GM03348 (cell line): Measurements from ENCODE around the gene ANKLE1.

ENCODE experiments used
- DNase-seq: peaks from one replicate; pipeline ENCODE4 v3.0.0; 2012; ENCODE audit warnings: low spot score

The ANKLE1 gene

DNA sequence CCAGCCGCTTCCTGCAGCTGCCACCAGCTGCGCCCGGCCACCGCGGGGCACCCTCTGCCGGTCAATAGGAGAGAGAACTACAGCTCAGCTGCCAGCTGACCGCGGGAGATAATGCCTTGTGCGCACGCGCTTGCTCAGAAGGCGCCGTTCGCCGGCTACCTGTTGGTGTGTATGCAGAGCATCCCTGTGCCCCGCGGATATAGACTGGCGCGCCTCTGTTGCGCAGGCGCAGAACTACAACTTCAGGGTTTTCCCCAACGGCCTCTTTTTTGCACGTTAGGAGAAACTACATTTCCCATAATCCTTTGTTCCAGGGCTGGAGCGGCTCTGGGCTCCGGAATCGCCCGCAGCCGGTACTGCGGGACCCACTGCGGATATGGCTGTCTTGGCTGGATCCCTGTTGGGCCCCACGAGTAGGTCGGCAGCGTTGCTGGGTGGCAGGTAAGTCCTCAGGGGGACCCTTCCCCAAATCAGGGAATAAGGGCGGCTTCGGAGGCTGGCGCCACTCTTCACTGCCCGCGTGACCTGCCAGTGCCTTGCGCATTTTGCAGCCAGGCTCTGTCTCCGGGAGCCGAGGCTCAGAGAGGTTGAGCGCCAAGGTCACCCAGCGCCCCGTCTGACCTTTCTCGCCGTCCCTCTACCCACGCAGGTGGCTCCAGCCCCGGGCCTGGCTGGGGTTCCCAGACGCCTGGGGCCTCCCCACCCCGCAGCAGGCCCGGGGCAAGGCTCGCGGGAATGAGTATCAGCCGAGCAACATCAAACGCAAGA lies 24.0 kb downstream of the ANKLE1 start, which contains the start of gene MRPL34:
MRPL34 (plus strand) TSS at position 356 of the 768 bp plus-strand sequence; CDS start at position 377, 21 bp downstream.
- peak; percentile 91 for DNase-seq

DNA sequence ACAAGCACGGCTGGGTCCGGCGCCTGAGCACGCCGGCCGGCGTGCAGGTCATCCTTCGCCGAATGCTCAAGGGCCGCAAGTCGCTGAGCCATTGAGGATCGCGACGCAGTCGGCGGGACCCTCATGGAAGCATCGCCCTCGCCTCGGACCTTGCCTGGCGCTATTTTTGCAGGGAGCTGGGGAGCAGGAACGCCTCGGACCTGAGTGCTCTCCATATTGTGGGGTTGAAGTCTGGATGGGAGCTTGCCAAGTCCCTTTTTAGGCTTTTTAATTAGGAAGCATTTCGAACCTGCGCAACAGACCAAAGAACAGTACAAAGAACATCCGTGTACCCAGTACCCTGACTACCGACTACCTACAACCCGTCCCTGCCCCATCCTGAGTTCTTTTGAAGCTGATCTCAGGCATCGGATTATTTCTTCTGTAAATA lies 24.6 kb downstream of the ANKLE1 start:
- no peak for DNase-seq

DNA sequence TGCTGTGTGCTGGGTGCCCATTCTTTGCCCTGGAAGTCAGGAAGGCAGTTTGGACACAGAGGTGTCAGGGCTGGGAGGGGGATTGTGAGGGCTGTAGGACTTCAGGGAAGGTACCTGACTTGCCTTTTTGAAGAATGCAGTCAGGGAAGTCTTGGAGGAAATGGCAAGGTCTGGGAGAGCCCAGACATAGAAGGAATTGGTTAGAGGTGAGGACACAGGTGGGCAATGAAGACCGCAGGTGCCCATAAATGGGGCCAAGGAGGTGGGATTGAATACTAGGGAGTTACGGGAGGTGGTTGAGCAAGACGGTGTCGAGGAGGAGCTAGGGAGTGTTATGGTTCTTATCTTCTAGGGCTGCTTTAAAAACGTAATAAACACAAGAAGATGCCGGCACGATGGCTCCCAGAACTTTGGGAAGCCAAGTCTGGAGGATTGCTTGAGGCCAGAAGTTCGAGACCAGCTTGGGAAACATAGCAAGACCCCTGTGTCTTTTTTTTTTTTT lies 26.2 kb downstream of the ANKLE1 start:
- DNase-seq: no peak

DNA sequence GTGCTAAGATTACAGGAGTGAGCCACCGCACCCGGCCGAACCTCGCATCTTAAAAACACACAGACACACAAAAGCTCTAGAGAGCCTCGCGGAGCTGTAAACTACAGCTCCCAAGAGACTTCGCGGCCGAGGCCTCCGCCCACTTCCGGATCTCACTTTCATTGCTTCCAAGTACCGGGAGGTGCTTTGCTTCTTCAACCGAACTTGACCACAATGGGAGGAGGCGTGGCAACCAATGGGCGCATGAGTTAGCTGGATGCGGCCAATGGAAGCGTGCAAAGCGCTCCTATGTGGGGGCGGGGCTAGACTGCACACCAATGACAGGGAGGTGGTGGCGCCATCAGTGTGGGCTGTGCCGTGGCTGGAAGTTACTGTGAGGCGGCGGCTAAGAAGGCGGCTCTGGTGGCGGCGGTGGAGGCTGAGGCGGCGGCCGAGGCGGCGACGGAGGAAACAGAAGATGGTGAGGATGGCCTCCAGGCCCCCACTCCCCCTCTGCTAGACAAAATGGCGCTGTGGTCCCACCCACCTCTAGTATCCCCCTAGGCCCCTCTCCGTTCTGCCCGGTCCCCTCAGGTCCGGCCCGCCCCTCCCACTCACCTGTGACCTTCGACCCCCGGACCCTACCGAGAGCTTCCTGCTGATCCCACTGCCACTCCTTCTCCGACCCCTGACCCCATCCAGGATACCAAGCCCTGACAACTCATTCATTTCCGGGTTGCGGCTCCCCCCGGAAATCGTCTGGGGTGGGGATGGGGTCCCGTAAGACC lies 27.7 kb downstream of the ANKLE1 start, which contains the start of gene DDA1:
DDA1 (plus strand) TSS at position 366 of the 767 bp plus-strand sequence; CDS start at position 458, 92 bp downstream.
- peak; percentile 98 for DNase-seq

DNA sequence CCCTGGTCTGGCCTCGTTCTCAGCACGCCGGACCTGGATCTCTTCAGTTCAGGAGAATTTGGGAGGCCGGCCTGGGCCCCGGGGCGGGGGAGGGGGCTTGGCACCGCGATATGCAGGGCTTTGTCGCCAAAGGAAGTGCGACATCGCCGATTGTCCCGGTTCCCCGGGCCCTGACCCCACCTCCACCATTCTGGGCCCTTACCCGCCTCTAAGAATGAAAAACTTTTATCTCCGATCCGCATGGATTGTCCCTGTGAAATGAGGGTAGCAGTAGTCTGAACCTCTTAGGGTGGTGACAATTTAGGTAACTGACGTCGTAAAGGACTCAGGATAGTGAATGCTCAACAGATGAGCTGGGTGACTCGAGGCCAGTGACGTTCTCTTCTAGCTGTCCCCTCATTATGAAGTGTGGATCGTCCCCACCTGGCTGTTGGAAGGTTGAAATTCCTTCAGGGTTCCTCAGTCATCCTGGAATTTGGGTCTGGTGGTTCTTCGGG lies 28.3 kb downstream of the ANKLE1 start:
- DNase-seq: no peak

DNA sequence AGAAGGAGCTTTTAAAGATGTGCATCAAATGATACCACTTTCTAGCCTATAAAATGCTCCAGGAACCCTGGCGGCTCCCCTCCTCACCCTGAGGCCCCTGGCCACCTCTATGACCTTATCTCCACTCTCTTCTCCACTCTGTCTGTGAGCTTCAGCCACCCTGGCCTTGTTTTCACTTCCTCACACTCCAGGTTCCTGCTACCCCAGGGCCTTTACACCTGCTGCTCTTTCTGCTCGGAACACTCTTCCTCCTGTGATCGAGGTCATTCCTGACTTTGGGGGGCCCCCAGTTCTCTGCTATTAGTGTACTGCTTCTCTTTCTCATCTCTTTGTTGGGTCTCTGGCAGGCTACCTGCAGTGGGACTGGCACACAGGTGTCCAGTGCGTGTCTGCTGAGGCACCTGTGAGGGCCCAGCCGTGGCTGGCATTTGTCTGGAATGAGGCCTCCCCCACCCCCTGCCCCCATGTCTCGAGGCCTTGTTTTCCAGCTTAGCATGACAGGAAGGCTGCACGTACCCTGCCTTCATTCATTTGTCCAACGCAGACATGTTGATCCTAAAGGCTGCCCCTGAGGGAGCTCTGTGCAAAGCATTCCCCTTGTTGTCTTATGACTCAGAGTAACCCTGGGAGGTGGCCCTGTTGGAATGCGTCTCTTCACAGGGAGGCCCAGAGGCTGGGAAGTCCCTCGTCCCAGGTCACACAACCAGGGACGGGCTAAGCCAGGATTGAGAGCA lies 29.9 kb downstream of the ANKLE1 start:
- DNase-seq: peak; percentile 40

DNA sequence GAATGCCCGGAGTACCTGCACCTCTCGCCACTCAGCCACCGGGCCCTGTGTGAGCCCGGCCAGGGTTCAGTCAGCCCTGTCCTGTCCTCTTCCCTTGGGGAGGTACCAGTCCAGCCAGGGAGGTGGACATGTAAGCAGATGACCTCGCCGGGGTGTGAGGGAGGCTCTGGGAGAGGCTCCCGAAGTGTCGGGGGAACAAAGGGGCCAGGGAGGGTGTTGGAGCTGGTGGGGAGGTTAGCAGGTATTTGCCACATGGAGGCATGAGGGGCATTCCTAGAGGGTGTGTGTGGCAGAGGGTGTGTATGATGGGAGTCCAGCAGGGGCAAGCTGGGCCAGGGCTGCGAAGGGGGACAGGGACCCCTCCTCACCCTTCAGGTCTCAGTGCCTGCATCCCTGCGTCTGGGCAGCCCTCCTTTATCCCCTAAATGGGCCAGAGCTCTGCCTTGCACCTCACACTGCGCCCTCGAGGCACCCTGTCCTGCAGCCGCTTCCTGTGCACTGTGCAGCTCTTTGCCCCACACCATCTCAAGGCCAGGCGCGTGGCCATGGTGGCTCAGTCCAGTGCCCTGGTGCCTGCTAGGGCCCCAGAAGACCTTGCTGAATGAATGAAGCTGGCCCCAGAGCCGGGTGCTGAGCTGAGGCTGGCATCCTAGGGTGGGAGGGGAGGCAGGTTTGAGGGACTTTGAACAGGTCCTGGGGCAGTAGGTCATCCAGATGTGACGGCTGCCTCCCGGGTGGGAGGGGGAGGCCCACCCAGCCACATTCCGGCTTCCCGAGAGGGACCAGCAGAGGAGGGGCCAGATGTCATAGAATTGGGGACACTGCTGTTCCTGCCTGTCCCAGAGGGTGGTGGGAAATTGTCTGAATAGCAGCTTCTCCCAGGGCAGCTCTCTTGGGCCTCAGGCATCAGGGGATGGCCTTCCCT lies 30.8 kb downstream of the ANKLE1 start:
- no peak for DNase-seq

DNA sequence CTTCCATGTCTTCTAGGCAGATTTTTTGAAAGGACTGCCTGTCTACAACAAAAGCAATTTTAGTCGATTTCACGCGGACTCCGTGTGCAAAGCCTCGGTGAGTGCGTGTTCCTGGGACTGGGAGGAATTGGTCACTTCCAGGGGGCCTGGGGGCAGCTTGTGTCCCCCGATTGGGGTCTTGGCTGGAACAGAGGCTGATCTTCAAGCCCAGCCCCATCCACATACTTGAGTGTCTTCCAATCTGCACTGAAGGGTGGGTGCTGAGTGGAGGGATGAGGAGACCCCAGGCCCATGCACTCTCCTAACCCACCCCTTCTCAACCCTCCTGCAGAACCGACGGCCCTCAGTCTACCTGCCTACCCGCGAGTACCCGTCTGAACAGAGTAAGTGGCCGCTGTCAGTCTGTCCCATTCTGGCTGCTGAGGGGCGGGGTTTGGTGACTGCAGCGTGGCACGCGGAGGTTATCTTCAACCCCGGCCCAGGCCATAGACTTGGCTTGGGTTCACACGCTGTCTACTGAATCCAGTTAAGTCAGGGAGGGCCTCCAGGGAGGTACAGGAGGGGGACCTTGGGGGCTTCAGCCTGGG lies 32.4 kb downstream of the ANKLE1 start:
- DNase-seq: no peak

DNA sequence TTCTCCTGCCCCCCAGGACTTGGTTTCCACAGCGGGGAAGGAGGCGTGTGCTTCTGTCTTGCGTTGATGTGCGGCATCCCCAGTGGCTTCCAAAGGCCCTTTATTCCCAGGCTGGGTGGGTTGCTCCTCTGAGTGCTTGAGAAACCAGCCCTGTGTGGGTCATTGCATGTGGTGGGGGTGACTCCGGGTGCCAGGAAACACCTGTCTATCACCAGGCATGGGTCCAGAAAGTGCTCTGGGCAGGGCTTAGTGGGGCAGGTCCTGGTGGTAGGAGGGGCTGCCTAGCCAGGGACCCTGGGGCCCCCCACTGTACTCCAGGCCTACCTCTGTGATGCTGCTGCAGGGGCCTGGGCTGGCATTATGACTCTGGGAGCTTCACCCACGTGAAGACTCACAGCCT lies 37.3 kb downstream of the ANKLE1 start:
- no peak for DNase-seq

DNA sequence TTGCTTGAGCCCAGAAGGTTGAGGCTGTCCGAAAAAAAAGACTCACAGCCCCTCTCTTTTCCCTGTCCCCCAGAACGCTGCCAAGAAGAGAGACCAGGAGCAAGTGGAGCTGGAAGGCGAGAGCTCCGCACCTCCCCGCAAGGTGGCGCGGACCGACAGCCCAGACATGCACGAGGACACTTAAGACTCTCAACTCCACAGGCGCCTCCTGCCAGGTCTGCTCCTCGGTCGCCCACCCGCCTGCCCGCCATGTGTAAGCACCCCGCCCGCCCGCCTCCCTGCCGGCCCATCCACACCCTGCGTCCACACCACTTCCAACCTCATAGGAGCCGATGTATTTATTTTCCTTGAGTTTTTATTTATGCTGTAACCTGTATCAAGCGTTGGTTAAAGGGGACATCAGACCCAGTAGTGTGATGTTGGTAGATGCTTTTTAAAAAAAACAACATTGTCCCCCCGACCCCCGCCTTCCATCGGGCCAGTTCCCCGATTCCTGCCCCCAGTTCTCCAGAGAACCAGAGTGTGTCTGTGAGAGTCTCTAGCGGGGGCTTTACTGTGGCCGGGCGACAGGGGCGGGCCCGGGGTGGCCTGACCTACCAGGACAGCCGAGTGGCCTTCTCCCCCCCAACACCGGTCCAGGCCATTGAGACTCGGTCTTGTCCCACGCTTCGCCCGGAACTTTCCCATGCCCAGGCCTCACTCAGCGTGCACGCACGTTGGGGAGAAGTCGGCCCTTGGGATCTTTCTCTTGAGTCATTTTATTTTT lies 38.0 kb downstream of the ANKLE1 start:
- no peak for DNase-seq

DNA sequence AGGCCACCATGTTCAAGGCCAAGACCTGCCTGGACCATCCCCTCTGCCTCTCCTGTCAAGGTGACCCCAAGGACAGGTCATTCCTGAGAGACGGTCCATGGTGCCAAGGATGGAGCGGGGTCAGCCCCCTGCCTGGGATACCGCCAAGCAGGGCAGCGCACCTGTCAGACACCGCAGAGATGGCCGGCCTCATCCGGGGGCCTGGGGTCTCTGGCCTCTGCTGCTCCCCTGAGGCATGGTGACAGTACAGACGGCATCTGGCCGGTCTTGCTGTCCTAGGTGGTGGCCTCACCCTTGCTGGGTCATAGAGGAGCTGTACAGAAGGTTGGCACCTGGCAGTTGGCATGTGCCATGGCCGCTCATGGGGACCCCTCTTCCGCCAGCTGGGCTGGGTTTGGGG lies 38.7 kb downstream of the ANKLE1 start:
- no peak for DNase-seq

DNA sequence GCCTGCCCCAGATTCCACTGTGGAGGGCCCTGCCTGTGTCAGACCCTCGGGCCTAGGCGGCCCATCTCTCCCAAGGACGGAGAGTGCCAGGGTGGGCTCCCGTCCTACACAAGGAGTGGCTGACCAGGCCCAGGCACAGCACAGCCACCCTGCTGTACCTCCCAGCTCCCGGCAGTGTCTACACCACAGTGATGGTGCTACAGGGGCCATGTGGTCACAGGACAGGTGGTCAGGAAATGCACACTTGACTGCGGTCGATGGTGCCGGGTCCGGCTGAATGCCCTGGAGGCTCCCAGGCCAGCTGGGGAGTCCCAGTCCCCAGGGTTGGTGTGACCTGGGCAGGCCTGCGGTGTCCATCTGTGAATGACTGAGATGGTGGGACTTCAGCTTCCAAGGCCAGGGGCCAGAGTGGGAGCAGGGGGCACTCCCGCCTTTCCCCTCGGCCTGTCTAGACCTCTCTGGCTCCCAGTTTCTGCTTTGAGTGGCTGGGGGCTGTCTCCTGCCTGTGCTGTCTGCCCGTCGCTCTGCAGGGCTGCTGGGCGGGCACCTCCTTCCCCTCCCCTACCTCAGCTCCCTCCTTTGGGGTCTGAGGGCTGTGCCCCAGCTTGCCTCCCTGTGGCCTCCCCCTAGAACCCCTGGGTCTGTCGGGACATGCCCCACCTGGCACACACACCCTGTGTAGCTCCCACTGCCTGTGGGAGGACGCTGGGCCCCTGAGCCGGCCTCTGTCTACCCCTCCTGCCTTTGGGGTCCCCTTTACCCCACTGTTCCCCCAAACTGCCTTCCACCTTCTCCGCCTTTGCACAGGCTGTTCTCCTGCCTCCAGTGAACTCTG lies 40.2 kb downstream of the ANKLE1 start:
- DNase-seq: no peak

DNA sequence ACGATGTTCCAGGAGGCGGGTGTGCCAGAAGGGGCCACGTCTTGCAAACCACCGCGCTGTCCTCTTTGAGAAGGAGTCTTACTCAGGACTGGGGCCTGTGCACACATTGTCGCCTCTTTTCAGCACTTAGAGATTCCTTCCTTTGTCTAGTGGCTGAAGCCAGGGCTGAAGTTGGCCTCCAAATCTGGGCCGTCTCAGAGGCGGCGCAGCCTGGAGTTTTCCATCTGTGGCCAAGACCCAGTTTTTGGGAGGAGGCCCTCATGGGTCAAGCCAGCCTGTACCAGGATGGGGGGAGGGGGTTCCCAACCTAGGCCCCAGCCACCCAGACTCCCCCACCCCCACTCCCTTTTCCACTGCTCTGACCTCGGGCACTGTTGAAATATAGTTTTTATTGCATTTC lies 41.2 kb downstream of the ANKLE1 start:
- no peak for DNase-seq

DNA sequence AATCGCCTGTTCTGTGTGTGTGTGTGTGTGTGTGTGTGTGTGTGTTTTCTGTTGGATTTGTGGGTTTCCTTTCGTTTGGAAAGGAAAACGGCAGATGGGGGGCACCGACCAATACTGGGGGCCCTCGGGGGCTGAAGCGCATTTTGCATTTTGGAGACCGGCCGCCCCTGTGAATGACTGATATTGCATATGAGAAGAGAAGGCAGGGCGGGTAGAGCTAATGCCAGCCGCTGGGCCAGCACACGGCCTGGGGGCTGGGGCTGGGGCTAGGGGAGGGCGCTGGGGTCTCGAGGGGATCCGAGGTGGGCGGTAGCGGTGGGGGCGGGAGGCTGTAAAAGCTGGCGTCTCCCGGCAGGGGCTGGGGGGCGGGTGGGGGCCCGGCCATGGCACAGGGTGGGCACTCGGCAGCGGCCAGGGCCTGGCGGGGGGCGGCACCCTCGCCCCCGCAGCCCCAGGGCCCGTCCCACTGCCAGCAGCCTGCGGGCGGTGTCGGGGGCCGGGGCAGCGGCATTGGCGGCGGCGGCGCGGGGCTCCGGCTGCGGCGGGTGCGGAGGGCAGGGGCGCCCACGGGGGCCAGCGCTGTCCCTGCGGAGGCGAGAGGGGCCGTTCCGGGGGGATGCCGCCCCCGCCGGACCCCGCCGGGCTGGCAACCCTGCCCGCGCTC lies 41.7 kb downstream of the ANKLE1 start:
- DNase-seq: no peak

DNA sequence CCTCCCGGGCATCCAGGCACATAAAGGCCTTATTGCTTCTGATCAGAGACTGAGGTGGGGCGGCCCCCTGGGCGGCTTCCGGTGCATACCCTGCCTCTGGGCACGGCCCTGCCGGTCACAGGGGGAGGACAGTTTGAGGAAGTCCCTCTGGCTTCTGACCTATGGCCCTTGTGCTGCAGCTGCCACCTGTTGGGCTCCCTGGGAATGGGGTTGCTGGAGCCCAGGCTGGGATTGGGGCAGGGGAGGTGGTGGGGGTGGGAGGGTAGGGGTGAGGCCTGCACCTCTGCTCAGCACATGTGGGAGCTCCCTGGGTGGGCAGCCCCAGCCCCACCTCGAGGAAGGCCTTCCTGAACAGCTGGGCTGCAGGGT lies 42.2 kb downstream of the ANKLE1 start:
- no peak for DNase-seq

DNA sequence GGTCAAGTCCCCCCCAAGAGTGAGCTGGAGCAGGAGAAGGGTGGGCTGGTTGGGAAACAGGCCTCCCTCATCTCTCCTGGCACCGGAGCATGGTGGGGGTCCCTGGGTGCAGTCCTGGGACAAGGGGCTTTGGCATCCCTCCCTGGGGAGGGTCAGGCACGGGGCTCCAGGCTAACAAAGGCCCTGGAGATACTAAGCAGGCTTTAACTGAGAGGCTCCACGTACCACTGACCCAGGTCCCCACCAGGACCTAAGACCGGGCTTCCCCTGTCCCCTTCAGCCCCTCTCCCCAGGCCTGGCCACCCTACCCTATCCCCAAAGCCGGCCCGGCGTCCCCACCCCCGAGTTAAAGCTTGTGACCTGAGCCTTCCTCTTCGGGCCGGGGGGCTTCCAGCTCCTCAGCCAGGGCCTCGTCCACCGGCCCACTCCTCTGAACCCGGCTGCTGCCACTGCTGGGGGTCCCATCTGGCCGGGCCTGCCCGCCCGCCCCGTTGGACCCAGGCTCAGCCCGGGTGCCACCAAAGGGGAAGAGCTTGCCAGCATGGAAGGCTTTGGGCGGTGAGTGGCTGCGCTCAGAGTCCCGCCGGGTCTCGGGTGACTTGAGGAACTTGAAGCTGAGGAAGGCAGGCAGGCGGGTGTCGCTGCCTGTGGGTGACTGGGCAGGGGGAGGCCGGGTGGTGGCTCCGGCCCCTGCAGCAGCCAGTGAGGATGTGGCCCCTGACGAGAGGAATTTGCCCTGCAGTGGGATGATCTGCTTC lies 42.8 kb downstream of the ANKLE1 start:
- DNase-seq: no peak

DNA sequence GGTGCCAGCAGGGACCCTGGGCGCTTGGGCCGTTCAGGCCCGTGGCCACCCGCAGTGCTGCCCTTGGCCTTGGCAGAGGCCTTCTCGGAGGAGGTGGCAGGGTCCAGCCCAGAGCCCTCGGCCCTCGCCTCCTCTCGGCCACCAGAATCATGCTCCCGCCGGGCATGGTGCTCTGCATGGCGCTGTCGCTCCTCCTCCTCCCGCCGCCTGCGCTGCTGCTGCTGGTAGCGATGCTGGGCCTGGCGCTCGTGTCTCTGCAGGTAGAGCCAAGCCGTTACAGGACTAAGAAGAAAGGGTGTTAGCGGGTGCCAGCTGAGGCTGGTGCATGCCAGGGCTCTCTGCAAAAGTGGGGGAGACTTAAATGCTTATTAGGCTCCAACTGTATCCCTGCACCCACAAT lies 43.4 kb downstream of the ANKLE1 start:
- DNase-seq: no peak
